Measurements from ENCODE around the gene APOBEC3B.
A peak's percentile ranks its signal among the peaks of the same experiment; 100 is the strongest.
"Not testable (repeated sequence)": the region's sequence is repeated elsewhere in the genome, so short reads cannot be mapped to it uniquely, and the experiment has no call there.

Gene APOBEC3B

DNA sequence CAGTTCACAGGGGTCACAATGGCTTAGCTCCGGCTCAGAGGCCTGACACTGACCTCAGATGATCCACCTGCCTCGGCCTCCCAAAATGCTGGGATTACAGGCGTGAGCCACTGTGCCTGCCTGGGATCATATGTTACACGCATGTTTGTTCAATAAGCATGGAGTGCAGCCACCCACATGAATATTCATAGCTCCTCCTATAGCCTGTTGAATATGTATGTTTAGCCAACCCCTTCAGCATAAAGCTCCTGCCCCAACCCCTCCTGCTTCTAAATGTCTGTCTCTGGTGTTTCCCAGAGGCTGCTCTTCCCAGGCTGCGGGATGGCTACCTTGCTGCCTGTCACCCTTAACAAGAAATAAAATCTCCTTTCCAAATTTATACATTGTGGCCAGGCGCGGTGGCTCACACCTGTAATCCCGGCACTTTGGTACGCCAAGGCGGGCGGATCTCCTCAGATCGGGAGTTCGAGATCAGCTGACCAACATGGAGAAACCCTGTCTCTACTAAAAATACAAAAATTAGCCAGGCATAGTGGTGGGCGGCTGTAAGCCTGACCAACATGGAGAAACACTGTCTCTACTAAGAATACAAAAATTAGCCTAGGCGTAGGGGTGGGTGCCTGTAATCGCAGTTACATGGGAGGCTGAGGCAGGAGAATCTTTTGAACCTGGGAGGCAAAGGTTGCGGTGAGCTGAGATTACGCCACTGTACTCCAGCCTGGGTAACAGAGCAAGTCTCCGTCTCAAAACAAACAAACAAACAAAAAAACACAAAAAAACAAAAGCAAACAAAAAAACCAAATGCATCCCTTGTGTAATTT, 57.4 kb downstream of the APOBEC3B start:
- peak overlapping the region; percentile 16 for H3K4me3 ChIP-seq (ENCODE audit: extremely low read depth, insufficient read depth, low read length, poor library complexity, severe bottlenecking)
- peaks cover 3% of the 10 kb centered on the region for H3K4me1 ChIP-seq (ENCODE audit: control insufficient read depth, insufficient read depth, low read length, poor library complexity, severe bottlenecking)
- H3K9me3 ChIP-seq (ENCODE audit: control insufficient read depth, low read length), result no peaks in the 10 kb centered on the region
- WGBS, 2 experiments (ENCODE audit: insufficient coverage in 2 of 2), result 86 to 88% methylated on average over 14 to 15 of the region's 19 CpGs
- H3K36me3 ChIP-seq (ENCODE audit: control insufficient read depth, insufficient read depth, low read length), result no peaks in the 10 kb centered on the region
- H3K27ac ChIP-seq (ENCODE audit: low read depth, low read length, severe bottlenecking), result peak overlapping the region; percentile 10

- Histone ChIP-seq H3K27ac (ENCODE audit: low read depth, low read length, severe bottlenecking) (peak overlapping the region; percentile 10), H3K4me3 (ENCODE audit: extremely low read depth, insufficient read depth, low read length, poor library complexity, severe bottlenecking) (peak overlapping the region; percentile 16)
- H3K9me3 ChIP-seq (ENCODE audit: control insufficient read depth, low read length); H3K36me3 ChIP-seq (ENCODE audit: control insufficient read depth, insufficient read depth, low read length); H3K4me1 ChIP-seq (ENCODE audit: control insufficient read depth, insufficient read depth, low read length, poor library complexity, severe bottlenecking): not testable (repeated sequence)
- 27 to 76% methylated on average over 2 to 3 of the region's 14 CpGs for WGBS, 2 experiments (ENCODE audit: insufficient coverage in 2 of 2)
These were observed 58.0 kb downstream of the APOBEC3B start for GRCh38 chr22:39040155-39040537.

DNA sequence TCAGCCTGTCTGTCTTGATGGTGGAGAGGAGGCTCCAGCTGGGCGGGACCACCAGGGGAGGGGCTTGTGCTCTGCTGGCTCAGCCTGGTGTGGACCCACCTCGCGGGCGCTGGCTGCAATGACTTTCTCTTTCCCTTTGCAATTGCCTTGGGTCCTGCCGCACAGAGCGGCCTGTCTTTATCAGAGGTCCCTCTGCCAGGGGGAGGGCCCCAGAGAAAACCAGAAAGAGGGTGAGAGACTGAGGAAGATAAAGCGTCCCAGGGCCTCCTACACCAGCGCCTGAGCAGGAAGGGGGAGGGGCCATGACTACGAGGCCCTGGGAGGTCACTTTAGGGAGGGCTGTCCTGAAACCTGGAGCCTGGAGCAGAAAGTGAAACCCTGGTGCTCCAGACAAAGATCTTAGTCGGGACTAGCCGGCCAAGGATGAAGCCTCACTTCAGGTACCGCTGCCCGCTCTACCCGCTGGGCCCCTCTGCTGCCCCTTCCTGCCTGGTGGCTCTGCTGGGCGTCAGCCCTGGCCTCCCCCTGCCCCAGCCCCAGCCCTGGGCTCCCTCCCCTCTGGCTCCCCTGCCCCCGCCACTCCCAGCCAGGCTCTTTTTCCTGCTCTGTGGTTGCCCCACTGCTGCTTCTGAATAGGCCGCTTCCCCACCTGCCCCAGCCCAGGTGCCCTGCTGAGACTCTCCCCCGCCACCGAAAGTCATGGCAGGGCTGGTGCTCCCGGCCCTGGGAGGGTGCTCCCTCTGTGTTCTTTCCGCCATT, 58.6 kb downstream of the APOBEC3B start, which contains the start of gene APOBEC3F:
APOBEC3F (plus strand) TSS at position 327 of the 759 bp plus-strand sequence; CDS start at position 424, 97 bp downstream.
- not testable (repeated sequence) for H3K9me3 ChIP-seq (ENCODE audit: control insufficient read depth, low read length); H3K4me1 ChIP-seq (ENCODE audit: control insufficient read depth, insufficient read depth, low read length, poor library complexity, severe bottlenecking); H3K36me3 ChIP-seq (ENCODE audit: control insufficient read depth, insufficient read depth, low read length)
- peak within 1 kb of the TSS; percentile 64 for H3K27ac ChIP-seq (ENCODE audit: low read depth, low read length, severe bottlenecking)
- peak within 1 kb of the TSS; percentile 53 for H3K4me3 ChIP-seq (ENCODE audit: extremely low read depth, insufficient read depth, low read length, poor library complexity, severe bottlenecking)
- WGBS, 2 experiments (ENCODE audit: insufficient coverage in 2 of 2), result 3 to 6% methylated on average over 10 to 12 of the region's 21 CpGs

GRCh38 chr22:39041908-39042307, 59.8 kb downstream of the APOBEC3B start:
- 93 to 100% methylated on average over 3 to 5 of the region's 7 CpGs for WGBS, 2 experiments (ENCODE audit: insufficient coverage in 2 of 2)
- no peak overlapping the region for H3K4me3 ChIP-seq (ENCODE audit: extremely low read depth, insufficient read depth, low read length, poor library complexity, severe bottlenecking)
- H3K27ac ChIP-seq (ENCODE audit: low read depth, low read length, severe bottlenecking), result no peak overlapping the region

More at GRCh38 chr22:39041908-39042307, 59.8 kb downstream of the APOBEC3B start:
- Histone ChIP-seq H3K9me3 (ENCODE audit: control insufficient read depth, low read length) (no peaks in the 10 kb centered on the region), H3K4me1 (ENCODE audit: control insufficient read depth, insufficient read depth, low read length, poor library complexity, severe bottlenecking) (peaks cover 3% of the 10 kb centered on the region), H3K36me3 (ENCODE audit: control insufficient read depth, insufficient read depth, low read length) (no peaks in the 10 kb centered on the region)

Measured in mesodermal cell (in vitro differentiated cells).